ENCODE results near the gene CTSO.
"Not testable (repeated sequence)": the region's sequence is repeated elsewhere in the genome, so short reads cannot be mapped to it uniquely, and the experiment has no call there.

CTSO gene

DNA sequence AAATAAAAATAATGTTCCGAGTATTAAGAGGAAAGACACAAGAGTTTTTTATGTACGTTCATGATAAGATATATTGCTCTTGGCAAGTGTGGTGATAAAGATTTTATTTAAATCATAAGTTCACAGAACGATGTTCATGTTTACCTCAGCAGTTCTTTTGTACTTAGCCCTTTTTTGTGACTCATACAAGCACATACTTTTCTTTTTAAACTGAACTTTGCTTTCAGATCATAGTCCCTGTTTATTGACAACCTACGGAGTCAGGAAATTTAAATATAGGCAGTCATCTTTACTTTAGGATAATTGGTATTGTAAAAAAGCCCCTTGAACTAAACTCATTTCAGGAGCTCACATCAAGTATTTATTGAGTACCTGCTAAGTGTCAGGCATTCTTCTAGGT is 1.3 kb upstream of the CTSO start:
- no peak for DNase-seq (ENCODE audit: low read depth in 3 of 3)

DNA sequence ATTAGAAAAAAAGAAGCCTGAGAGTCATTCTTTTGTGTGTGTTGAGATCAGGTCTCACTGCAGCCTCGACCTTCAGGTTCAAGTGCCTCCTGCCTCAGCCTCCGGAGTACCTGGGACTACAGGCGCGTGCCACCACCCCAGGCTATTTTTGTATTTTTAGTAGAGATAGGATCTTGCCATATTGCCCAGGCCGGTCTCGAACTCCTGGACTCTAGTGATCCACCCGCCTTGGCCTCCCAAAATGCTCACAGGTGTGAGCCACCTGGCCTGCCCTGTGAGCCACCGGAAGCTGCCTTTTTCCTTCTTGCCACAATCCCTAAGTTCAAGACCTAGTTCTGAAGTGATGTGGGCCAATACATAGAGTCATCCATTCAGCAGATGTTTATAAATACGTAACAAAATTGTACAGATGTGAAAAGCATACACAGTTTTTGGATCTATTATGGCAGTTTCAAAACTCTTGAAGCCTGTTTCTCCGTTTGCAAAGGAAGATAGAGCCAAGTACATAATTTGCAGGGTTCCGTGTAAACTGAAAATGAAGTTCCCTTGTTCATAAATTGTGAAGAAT is 536 bp upstream of the CTSO start:
- DNase-seq (ENCODE audit: low read depth in 3 of 3) = no peak

DNA sequence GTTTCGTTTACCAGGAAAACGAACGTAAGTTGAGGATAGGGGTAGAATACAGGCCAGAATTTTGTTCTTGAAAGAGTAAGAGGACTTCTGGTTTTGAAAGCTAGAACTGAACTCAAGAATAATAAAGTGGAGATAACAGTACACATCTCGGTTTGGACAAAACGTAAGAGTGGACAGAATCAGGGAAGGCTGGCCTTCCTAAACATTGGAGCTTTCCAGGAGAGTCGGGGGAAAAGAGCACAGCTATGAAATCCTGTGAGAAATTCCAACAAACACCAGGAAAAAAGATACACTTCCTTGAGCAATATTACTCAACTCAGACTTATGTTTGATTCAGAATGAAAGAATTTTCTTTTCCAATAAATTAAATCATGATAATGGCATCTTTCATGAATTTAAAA is 1.2 kb downstream of the CTSO start:
- DNase-seq (ENCODE audit: low read depth in 3 of 3) = no peak

DNA sequence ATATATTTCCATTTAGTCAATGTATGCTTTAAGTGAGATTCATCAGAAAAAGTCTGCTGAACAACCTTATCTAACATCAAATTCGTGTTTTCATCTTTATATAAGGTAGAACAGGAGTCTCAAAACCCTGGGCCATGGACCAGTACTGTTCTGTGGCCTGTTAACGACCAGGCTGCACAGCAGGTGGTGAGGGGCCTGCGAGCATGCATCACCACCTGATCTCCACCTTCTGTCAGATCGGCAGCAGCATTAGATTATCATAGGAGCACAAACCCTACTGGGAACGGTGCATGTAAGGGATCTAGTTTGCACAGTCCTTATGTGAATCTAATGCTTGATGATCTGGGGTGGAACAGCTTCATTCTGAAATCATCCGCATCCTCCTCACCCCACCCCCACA is 3.2 kb downstream of the CTSO start:
- no peak for DNase-seq (ENCODE audit: low read depth in 3 of 3)

DNA sequence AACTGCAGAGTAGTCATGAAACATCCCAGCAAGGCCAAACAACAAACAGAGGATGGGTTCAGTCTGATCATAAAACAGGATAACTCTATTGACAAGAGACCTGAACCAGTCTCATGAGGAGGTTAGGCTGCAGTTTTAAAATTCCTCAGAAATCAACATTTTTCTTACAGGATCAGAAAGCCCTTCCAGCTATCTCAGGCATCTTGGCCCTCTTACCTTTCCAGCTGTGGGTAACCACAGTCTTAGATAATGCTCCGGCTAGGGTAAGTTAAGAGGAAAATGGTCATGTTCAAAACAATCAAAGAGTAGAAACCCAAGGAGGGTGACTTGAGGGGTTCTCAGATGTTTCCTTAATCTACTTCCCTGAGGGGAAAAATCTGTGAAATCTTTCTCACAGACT is 5.1 kb downstream of the CTSO start:
- no peak for DNase-seq (ENCODE audit: low read depth in 3 of 3)

DNA sequence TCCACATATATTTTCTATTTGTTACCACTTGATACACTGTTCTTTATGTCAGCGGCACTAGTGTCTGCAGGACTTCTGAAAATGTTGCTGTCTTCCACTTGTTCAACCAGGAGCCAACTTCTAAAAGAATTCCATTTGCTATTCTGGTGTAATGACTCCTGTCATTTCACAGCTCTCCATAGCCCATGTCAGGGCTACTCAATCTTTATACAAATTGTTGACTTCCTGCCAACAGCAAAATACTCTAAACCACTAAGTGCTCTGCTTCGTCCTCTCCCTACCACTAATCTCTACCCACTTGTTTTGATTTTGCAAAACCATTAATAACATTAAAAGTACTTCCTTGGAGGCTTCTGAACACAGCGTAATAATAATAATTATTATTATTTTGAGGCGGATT is 7.2 kb downstream of the CTSO start:
- DNase-seq (ENCODE audit: low read depth in 3 of 3) = no peak

DNA sequence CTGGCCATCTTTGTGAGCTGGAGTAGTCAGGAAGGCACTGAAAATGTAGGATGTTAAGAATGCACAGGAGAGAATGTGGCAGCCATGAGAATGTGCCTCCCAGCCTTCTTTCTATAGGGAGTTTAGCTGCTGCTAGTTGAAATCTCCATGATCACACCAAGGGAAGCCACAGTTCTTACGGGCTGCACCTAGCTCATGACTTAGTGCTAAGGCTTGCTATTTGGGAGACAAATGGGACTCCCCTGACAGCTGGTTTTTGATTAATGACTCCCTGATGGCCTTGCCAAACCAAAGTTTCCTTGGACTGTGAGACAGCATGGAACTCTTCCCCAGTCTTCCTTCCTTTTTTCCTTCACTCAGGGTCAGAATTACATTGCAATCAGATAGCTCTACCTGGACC is 9.2 kb downstream of the CTSO start:
- DNase-seq (ENCODE audit: low read depth in 3 of 3) = no peak

DNA sequence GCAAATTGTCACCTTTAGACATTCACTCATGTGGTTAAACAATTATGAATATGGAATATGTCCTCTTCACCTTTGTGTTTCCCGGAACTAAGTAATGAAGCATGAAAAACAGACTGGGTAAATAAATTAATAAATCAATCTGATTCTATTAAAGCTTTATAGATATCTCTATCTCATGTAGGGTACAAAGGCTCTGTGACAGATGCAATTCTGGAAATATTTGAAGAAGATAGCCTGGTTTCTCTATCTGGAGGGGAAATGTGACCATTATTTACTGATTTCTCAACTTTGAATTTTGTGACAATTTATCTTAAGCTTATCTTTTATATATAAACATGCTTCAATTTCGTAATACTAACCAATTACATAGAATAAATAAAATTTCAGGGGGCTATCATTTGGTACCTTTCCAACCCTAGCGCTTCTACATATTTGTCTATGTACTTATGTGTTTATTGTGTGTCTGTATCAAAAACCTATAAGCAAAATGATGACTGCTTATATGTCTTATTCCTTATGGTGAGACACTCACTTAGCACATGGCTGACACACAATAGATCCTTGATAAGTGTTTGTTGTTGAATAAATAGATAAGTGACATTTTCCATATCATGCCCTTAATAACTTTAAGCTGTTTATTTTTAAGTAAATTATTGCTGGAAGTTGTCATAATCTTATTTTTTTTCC is 9.9 kb downstream of the CTSO start:
- no peak for DNase-seq (ENCODE audit: low read depth in 3 of 3)

DNA sequence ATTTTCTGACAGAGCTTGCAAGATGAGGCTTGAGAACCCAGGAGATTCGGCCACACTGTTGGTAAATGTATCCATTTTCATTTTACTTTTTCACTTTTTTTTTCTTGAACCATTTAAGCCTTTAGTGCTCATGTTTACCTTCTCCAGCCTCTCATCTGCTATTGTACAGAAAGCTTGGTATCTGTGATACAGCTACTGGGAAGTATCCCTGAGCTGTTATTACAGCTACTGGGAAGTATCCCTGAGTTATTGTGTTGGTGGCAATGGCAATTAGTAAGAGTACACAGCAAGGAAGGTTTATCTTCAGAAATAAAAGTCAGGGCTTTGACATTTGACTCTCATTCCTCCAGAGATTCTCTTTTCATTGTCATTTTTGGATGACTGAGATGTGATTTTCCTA is 11.8 kb downstream of the CTSO start:
- no peak for DNase-seq (ENCODE audit: low read depth in 3 of 3)

DNA sequence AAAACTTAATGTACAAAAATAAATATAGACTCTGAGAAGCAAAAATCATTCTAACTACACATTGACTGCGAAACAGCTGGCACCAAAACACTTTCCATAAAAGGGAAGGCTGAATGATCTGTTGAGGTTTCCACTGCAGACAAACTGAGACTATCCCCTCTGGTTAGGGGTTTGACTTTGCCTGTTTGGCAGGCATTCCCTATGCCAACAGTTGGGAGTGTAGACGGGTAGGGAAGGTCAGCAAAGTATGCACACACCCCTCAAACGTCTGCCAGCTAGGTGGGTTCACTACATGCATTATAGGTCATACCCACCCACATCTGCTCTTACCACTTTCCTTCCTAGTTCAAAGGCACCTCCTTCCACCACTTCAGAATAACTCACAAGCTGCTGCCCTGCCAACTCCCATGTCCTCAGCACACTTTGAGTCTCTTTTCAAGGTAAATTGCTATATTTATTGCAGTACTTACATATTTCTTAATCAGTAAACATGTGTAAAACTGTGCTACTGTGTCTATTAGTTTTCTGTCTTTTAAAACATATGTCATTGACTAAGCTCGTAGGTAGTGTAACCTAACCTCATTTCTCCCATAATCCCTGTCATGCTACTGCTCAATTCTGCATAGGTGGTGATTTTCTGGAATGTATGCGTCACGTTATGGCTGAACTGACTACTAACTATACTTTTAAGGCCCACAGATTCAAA is 12.4 kb downstream of the CTSO start:
- no peak for DNase-seq (ENCODE audit: low read depth in 3 of 3)

DNA sequence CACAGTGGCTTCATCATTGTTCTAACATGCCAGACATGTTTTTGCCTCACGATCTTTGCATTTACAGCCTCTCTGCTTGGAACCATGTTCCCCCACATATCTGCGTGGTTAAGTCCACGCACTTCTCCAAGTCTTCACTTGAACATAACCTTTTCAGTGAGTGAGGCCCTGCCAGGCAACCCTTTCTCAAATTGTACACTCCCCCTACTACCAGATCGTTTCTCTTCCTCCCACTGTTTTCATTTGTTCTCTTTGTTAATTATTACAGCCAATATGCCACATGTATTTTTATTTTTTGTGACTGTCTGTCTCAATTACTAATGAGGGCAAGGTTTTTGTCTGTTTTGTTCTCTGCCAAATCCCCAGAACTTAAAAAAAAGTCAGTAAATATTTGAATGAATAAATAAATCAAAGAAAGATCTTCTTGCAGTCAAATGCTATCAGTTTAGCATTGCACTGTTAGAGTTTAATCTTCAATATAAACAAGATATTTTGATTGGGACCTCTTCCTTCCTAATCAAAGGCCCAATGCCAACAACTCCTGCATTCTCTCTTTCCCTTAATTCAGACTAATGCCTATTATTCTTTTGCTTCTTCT is 18.2 kb downstream of the CTSO start:
- DNase-seq (ENCODE audit: low read depth in 3 of 3) = no peak

DNA sequence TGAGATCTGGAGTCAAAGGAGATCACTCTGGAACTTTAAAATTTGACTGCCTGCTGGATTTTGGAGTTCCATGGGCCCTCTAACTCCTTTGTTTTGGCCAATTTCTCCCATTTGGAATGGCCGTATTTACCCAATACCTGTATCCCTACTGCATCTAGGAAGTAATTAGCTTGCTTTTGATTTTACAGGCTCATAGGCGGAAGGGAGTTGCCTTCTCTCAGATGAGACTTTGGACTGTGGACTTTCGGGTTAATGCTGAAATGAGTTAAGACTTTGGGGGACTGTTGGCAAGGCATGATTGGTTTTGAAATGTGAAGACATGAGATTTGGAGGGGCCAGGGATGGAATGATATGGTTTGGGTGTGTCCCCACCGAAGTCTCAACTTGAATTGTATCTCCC is 19.0 kb downstream of the CTSO start:
- not testable (repeated sequence) for DNase-seq (ENCODE audit: low read depth in 3 of 3)

DNA sequence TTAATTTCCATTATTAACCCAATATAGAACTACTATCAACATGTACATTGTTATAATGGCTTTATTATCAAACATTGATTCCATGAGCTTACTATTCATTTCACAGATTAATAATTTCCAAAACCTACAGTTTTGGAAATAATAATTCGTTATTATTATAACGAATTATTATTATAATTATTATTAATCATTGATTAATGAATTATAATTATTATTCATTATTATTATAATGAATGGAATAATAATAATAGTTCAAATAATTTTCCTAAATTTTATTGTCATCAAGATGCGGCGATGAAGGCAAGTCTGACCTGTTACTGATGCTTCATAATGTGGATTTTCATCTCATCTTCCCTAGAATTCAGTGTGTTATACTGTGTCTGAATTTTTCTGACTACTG is 22.0 kb downstream of the CTSO start:
- no peak for DNase-seq (ENCODE audit: low read depth in 3 of 3)

DNA sequence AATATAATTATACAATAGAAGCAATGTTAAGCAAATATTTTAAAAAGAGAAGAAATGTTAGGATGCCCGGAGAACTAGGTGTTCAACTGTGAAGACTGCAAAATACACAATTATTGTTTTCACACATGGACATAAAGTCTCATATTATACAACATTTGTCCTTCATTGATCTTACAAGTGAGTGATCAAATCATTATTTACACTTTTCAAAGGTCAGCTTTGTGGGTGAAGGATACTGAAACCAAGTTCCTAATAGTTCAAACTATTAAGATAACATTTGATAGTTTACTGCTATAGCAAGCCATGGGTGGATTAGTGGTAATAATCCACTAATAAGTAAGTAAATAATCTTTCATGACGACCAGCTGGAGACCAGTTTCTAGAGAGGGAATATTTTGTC is 23.3 kb downstream of the CTSO start:
- DNase-seq (ENCODE audit: low read depth in 3 of 3) = no peak

DNA sequence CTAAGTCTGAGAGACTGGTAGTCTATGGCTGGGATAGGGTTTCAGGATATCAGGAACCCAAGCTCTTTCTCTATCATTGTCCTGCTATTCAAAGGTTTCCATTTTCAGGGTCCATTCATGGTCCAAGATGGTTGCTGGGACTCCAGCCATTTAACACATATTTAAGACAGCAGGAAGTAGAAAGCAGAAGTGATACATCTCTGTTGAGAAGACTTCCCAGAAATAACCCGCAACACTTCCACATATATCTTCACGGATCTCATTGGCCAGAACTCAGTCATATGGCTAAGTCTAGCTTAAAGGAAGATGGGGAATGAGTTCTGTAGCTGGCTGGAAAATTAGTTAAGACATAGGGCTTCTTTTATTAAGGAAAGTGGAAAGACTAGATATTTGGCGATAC is 23.8 kb downstream of the CTSO start:
- DNase-seq (ENCODE audit: low read depth in 3 of 3) = no peak

DNA sequence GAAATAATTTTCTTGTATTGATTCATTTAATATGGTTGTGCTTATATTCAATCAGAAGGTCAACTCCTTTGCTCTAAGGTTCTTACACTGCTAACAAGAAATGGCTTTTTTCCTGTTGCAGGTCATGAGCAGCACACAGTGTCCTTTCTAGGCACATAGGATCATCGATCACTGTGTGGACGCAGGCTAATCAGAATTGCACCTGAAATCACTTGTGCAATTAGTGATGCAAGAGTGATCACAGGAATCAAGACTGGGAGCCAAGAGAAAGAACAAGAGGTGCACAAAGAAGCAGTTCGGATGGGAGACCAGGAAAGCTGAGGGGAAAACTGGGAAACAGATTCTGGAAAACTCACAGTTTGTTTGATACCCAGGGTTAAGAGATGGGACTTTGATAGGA is 29.0 kb downstream of the CTSO start:
- no peak for DNase-seq (ENCODE audit: low read depth in 3 of 3)

DNA sequence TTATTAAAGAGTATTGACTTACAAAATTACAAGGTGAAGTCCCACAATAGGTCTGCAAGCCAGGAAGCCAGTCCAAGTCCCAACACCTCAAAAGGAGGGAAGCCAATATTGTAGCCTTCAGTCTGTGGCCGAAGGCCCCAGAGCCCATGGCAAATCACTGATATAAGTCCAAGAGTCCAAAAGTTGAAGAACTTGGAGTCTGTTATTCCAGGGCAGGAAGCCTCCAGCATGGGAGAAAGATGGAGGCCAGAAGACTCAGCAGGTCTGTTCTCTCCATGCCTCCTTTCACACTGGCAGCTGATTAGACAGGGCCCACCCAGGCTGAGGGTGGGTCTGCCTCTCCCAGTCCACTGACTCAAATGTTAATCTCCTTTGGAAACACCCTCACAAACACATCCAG is 32.1 kb downstream of the CTSO start:
- no peak for DNase-seq (ENCODE audit: low read depth in 3 of 3)

DNA sequence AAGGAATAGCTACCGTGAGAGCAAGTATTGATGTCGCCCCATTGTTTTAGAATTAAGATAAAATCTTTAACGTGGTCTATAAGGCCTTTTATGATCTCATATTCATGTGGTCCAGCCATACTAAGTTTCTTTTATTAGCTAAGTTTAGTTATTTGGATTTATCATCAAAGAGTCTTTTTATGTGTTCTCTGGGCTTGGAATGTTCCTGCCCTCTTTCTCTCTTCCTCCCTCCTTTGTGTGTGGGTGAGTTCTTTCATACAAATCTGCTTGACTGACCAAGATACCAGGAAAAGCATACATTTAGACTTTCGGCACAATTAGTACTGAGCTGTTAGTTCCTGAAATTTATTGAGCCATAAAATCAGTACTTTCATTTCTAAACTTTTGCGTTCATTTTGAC is 38.9 kb downstream of the CTSO start:
- no peak for DNase-seq (ENCODE audit: low read depth in 3 of 3)

DNA sequence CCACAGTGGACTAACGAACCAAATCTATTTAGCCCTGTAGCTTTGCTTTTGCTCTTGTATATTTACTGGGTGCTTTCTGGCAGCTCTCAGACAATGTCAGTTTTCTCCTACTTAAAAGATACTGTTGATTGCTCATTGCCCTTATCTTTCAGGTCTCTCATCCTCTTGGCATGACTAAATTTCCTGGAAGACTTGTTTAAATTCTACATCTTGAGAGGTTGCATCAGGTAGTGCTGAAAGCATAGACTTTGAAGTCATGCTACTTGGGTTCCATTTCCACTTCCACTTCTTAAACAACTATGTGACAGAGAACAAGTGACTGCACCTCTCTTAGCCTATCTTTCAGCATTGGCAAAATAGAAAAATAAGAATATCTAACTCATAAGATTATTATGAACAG is 41.8 kb downstream of the CTSO start:
- DNase-seq (ENCODE audit: low read depth in 3 of 3) = no peak

DNA sequence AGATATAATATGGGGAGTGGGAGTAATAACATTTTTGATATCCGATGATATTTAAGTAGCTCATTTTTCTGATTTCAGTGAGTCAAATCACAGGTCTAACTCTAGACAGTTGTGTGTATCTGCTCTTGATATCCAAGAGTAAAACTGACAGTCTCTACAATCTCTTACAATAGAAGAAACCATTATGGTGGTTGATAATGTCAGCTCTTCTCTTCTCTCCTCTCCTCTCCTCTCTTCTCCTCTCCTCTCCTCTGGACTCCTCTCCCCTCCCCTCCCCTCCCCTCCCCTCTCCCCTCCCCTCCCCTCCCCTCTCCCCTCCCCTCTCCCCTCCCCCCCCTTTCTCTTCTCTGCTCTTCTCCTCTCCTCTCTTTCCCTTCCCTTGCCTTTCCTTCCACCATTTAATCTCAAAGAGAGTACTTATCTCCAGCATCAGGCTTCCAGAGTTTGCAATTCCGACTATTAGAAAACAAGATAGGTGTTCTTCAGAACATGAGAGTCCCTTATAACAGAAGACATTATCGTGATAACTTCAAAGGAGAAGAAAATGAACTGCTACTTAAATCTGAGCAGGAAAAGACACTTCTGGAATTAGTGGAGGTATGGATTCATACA is 43.9 kb downstream of the CTSO start:
- no peak for DNase-seq (ENCODE audit: low read depth in 3 of 3)

DNA sequence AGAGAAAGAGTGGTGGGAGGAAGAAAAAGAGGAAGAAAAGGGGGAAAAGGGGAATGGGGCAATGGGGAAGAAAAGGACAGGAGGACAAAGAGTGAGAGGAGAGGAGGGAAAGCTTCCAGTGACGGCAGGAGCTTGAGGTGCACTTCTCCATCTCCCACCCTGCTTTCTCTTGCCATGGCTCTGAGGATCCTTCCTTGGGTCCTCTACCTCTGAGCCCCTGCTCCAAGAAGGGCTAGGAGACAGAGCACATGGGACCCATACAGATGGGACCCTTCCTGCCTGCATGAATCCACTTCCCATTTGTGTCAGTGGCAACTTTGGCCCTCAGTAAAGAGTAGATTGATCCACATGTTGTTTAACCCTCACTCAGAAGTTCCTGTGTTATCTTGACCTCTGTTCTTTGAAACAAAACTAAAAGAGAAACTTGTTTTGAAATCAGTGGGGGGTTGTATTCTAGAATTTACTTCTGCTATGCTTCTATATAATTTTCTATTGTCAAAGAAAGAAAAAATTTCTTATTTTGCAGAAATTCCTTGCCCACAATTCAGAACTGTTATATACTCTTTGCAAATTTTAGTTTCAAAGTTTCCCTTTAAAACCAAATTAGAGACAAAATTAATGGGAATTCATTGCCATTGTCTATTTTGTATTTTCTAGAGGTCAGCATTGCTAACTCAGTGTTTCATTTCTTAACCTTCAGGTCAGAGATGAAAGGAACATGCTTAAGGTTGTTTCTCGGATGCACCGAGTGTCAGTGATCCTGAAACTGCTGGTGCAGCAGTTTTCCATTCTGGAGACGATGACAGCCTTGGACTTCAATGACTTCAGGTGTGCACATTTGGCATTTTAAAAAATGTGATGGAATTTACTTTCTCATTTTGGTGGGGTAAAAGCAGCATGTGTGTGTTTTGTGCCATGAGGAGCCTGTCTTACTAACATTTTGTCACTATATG is 45.2 kb downstream of the CTSO start:
- no peak for DNase-seq (ENCODE audit: low read depth in 3 of 3)

DNA sequence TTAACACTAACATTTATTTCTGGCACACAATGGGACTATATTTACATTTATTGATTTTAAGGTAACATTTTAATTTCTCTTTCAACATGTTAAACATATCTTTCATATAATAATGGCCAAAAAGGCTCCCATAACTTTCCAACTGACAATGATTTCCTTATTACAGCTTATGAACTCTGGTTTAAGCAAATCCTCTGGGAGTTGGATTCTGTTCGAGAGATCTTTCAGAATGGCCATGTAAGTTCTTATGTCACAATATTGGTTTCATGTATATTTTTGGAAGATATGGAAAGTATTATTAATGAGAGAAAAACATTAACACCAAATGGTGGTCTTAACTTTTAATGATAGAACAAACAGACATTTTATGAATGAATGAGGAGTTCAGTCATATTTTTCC is 46.1 kb downstream of the CTSO start:
- no peak for DNase-seq (ENCODE audit: low read depth in 3 of 3)

Data from stimulated activated CD4-positive, alpha-beta T cell treated with anti-CD3 and anti-CD28 coated beads, TNF-alpha, amount 100 ng/mL, for 48 hours (primary cell).